HepG2 (cell line): ENCODE measurements around the gene NAA38. TPM values are rescaled to one million over a fixed set of nuclear protein-coding genes. Genes with fewer than 3 reads are reported as not detected.

Source experiments
- FOXM1 ChIP-seq: sonication (generic); formaldehyde crosslinking; IDR thresholded peaks from 2 replicates; pipeline ENCODE4 v1.5.0; 2020; ENCODE audit warnings: missing genetic modification reagents
- GPN1 ChIP-seq: sonication (generic); formaldehyde crosslinking; IDR thresholded peaks from 2 replicates; pipeline ENCODE4 v1.5.1; 2020; ENCODE audit warnings: missing genetic modification reagents, borderline replicate concordance
- ISX ChIP-seq: sonication (generic); formaldehyde crosslinking; conservative IDR thresholded peaks from 2 replicates; pipeline ENCODE4 v1.5.0; 2020; ENCODE audit warnings: missing genetic modification reagents
- JUN ChIP-seq: sonication (generic); formaldehyde crosslinking; IDR thresholded peaks from 2 replicates; pipeline ENCODE4 v1.4.0; 2020; ENCODE audit warnings: mild to moderate bottlenecking, missing genetic modification reagents
- KMT2A ChIP-seq: sonication (generic); formaldehyde crosslinking; IDR thresholded peaks from 2 replicates; pipeline ENCODE4 v1.4.0; 2020; ENCODE audit warnings: missing genetic modification reagents
- NKX3-1 ChIP-seq: sonication (generic); formaldehyde crosslinking; IDR thresholded peaks from 2 replicates; pipeline ENCODE4 v1.5.0; 2020; ENCODE audit warnings: missing genetic modification reagents
- RFX3 ChIP-seq: IDR thresholded peaks from 2 replicates; pipeline ENCODE4 v1.6.1; 2016; ENCODE audit warnings: missing biosample characterization, missing genetic modification reagents
- ZNF317 ChIP-seq: sonication (generic); formaldehyde crosslinking; IDR thresholded peaks from 2 replicates; pipeline ENCODE4 v1.5.0; 2020; ENCODE audit warnings: mild to moderate bottlenecking, missing genetic modification reagents
- ZNF605 ChIP-seq: sonication (generic); formaldehyde crosslinking; IDR thresholded peaks from 2 replicates; pipeline ENCODE4 v1.8.0; 2022; ENCODE audit warnings: mild to moderate bottlenecking, missing genetic modification reagents
- polyA plus RNA-seq, 8 experiments: library from polyadenylated mRNA; depleted of rRNA in 3 of 8; stranded (reverse) in 7 of 8; unstranded in 1 of 8; fragments of >200 nt; fragmentation: Illumina TruSeq in 4 of 8; extraction: Trizol in 4 of 8; gene quantifications; 2 replicates each; pipeline versions ENCODE4 v1.2.1 to v1.2.3, GENCODE V29; 2011 to 2016; ENCODE audit warnings: low read depth in 4 of 8, missing spikeins in 1 of 8, mixed read lengths in 1 of 8; ENCODE audit not compliant: insufficient read depth in 1 of 8
- total RNA-seq, 5 experiments: library from RNA; depleted of rRNA; stranded (reverse); fragments of >200 nt; fragmentation: Illumina TruSeq; extraction: Trizol; gene quantifications; 2 replicates each; pipeline ENCODE4 v1.2.3, GENCODE V29; 2016; ENCODE audit warnings: low read depth in 1 of 5
- TF ChIP-seq, protein P1 (sequence below): sonication (generic); formaldehyde crosslinking; IDR thresholded peaks from 2 replicates; pipeline ENCODE4 v1.4.0; 2020; ENCODE audit warnings: mild to moderate bottlenecking, missing genetic modification reagents, borderline replicate concordance
- TF ChIP-seq, protein P2 (sequence below): sonication (generic); formaldehyde crosslinking; IDR thresholded peaks from 2 replicates; pipeline ENCODE4 v1.4.0; 2020; ENCODE audit warnings: mild to moderate bottlenecking, missing genetic modification reagents
- TF ChIP-seq, protein P3 (sequence below): sonication (generic); formaldehyde crosslinking; conservative IDR thresholded peaks from 2 replicates; pipeline ENCODE4 v1.4.0; 2020; ENCODE audit warnings: mild to moderate bottlenecking, missing genetic modification reagents, moderate library complexity
- TF ChIP-seq, protein P4 (sequence below): sonication (generic); formaldehyde crosslinking; IDR thresholded peaks from 2 replicates; pipeline ENCODE4 v1.5.0; 2020; ENCODE audit warnings: missing genetic modification reagents

Gene NAA38
- total and polyA plus RNA-seq, 2 of the 13 experiments (the other 11 are each of a cell fraction or from before 2014, with no cell fraction given): 46.9 to 91.6 TPM

DNA sequence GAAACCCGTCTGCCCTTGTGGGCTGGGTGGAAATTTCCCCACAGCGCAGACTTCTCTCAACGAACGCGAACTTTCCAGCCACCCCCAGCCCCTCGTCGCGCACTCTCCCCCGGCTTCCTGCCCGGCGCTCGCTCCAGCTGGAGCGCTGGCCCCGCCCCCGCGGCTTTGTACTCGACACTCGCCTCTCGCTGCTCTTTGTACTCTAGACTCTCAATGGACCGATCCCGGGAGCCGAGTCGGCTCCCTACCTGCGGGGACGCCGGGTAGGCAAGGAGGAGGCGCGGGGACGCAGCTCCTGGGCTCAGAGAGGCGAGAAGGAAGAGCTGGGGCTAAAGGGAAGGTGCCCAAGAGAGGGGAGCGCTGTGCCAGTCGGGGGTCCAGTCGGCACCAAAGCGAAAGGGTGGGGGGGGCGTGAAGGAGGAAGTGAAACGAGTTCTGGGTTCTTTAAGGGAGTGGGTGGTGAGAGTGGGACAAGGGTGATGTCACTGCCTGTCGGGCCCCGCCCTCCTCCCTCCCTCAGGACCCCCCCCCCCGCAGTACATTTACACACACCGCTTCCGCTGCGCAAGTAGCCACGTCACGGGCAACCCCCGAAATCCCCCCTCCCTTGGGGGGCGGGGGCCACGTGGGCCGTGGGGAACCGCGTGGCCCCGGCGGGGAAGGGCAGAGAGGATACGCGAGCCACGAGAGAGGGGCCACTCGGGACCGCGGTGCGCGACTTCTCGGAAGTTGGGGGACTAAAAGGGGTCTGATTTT is 13.6 kb downstream of the NAA38 start (continued):
- no peak for TF ChIP-seq ZNF605 (CRISPR knock-in tag)
- no peak for TF ChIP-seq GPN1 (CRISPR knock-in tag)
- no peak for TF ChIP-seq JUN (CRISPR knock-in tag)
- TF ChIP-seq, protein P1, sequence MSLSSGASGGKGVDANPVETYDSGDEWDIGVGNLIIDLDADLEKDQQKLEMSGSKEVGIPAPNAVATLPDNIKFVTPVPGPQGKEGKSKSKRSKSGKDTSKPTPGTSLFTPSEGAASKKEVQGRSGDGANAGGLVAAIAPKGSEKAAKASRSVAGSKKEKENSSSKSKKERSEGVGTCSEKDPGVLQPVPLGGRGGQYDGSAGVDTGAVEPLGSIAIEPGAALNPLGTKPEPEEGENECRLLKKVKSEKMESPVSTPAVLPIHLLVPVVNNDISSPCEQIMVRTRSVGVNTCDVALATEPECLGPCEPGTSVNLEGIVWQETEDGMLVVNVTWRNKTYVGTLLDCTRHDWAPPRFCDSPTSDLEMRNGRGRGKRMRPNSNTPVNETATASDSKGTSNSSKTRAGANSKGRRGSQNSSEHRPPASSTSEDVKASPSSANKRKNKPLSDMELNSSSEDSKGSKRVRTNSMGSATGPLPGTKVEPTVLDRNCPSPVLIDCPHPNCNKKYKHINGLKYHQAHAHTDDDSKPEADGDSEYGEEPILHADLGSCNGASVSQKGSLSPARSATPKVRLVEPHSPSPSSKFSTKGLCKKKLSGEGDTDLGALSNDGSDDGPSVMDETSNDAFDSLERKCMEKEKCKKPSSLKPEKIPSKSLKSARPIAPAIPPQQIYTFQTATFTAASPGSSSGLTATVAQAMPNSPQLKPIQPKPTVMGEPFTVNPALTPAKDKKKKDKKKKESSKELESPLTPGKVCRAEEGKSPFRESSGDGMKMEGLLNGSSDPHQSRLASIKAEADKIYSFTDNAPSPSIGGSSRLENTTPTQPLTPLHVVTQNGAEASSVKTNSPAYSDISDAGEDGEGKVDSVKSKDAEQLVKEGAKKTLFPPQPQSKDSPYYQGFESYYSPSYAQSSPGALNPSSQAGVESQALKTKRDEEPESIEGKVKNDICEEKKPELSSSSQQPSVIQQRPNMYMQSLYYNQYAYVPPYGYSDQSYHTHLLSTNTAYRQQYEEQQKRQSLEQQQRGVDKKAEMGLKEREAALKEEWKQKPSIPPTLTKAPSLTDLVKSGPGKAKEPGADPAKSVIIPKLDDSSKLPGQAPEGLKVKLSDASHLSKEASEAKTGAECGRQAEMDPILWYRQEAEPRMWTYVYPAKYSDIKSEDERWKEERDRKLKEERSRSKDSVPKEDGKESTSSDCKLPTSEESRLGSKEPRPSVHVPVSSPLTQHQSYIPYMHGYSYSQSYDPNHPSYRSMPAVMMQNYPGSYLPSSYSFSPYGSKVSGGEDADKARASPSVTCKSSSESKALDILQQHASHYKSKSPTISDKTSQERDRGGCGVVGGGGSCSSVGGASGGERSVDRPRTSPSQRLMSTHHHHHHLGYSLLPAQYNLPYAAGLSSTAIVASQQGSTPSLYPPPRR (CRISPR knock-in tag): peak; percentile 49; the same call in 1 of the 2 replicates
- TF ChIP-seq NKX3-1 (CRISPR knock-in tag): no peak
- TF ChIP-seq, protein P2, sequence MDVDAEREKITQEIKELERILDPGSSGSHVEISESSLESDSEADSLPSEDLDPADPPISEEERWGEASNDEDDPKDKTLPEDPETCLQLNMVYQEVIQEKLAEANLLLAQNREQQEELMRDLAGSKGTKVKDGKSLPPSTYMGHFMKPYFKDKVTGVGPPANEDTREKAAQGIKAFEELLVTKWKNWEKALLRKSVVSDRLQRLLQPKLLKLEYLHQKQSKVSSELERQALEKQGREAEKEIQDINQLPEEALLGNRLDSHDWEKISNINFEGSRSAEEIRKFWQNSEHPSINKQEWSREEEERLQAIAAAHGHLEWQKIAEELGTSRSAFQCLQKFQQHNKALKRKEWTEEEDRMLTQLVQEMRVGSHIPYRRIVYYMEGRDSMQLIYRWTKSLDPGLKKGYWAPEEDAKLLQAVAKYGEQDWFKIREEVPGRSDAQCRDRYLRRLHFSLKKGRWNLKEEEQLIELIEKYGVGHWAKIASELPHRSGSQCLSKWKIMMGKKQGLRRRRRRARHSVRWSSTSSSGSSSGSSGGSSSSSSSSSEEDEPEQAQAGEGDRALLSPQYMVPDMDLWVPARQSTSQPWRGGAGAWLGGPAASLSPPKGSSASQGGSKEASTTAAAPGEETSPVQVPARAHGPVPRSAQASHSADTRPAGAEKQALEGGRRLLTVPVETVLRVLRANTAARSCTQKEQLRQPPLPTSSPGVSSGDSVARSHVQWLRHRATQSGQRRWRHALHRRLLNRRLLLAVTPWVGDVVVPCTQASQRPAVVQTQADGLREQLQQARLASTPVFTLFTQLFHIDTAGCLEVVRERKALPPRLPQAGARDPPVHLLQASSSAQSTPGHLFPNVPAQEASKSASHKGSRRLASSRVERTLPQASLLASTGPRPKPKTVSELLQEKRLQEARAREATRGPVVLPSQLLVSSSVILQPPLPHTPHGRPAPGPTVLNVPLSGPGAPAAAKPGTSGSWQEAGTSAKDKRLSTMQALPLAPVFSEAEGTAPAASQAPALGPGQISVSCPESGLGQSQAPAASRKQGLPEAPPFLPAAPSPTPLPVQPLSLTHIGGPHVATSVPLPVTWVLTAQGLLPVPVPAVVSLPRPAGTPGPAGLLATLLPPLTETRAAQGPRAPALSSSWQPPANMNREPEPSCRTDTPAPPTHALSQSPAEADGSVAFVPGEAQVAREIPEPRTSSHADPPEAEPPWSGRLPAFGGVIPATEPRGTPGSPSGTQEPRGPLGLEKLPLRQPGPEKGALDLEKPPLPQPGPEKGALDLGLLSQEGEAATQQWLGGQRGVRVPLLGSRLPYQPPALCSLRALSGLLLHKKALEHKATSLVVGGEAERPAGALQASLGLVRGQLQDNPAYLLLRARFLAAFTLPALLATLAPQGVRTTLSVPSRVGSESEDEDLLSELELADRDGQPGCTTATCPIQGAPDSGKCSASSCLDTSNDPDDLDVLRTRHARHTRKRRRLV (CRISPR knock-in tag): no peak
- TF ChIP-seq, protein P3, sequence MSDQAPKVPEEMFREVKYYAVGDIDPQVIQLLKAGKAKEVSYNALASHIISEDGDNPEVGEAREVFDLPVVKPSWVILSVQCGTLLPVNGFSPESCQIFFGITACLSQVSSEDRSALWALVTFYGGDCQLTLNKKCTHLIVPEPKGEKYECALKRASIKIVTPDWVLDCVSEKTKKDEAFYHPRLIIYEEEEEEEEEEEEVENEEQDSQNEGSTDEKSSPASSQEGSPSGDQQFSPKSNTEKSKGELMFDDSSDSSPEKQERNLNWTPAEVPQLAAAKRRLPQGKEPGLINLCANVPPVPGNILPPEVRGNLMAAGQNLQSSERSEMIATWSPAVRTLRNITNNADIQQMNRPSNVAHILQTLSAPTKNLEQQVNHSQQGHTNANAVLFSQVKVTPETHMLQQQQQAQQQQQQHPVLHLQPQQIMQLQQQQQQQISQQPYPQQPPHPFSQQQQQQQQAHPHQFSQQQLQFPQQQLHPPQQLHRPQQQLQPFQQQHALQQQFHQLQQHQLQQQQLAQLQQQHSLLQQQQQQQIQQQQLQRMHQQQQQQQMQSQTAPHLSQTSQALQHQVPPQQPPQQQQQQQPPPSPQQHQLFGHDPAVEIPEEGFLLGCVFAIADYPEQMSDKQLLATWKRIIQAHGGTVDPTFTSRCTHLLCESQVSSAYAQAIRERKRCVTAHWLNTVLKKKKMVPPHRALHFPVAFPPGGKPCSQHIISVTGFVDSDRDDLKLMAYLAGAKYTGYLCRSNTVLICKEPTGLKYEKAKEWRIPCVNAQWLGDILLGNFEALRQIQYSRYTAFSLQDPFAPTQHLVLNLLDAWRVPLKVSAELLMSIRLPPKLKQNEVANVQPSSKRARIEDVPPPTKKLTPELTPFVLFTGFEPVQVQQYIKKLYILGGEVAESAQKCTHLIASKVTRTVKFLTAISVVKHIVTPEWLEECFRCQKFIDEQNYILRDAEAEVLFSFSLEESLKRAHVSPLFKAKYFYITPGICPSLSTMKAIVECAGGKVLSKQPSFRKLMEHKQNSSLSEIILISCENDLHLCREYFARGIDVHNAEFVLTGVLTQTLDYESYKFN: peak; percentile 74; the same call in 1 of the 2 replicates
- no peak for TF ChIP-seq FOXM1 (CRISPR knock-in tag)
- no peak for TF ChIP-seq RFX3 (CRISPR knock-in tag)
- no peak for TF ChIP-seq KMT2A (CRISPR knock-in tag)
- TF ChIP-seq ZNF317 (CRISPR knock-in tag): no peak
- no peak for TF ChIP-seq ISX (CRISPR knock-in tag)
- TF ChIP-seq, protein P4, sequence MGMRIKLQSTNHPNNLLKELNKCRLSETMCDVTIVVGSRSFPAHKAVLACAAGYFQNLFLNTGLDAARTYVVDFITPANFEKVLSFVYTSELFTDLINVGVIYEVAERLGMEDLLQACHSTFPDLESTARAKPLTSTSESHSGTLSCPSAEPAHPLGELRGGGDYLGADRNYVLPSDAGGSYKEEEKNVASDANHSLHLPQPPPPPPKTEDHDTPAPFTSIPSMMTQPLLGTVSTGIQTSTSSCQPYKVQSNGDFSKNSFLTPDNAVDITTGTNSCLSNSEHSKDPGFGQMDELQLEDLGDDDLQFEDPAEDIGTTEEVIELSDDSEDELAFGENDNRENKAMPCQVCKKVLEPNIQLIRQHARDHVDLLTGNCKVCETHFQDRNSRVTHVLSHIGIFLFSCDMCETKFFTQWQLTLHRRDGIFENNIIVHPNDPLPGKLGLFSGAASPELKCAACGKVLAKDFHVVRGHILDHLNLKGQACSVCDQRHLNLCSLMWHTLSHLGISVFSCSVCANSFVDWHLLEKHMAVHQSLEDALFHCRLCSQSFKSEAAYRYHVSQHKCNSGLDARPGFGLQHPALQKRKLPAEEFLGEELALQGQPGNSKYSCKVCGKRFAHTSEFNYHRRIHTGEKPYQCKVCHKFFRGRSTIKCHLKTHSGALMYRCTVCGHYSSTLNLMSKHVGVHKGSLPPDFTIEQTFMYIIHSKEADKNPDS: no peak
